D341Med (cell line): ENCODE data around the gene SCAANT1.

Source experiments
- DNase-seq: peaks from one replicate; pipeline ENCODE4 v3.0.0; 2012; ENCODE audit warnings: low spot score

SCAANT1 gene

GRCh38 chr3:63911873-63912767 is at the start of gene SCAANT1:
TSS of gene SCAANT1 (minus strand) at chr3:63912383.
- peak; percentile 91 for DNase-seq

GRCh38 chr3:63961891-63962290 is 49.7 kb upstream of the SCAANT1 start:
- peak; percentile 47 for DNase-seq

GRCh38 chr3:63960048-63960711 is 48.0 kb upstream of the SCAANT1 start:
- DNase-seq = peak; percentile 38

GRCh38 chr3:63959146-63959545 is 47.0 kb upstream of the SCAANT1 start:
- no peak for DNase-seq

GRCh38 chr3:63955830-63956545 is 43.8 kb upstream of the SCAANT1 start:
- no peak for DNase-seq

GRCh38 chr3:63955036-63955650 is 43.0 kb upstream of the SCAANT1 start:
- no peak for DNase-seq

- DNase-seq = no peak
Observed at GRCh38 chr3:63954182-63954581, 42.0 kb upstream of the SCAANT1 start.

- DNase-seq = no peak
Observed at GRCh38 chr3:63952248-63952594, 40.0 kb upstream of the SCAANT1 start.

- DNase-seq = no peak
Observed at GRCh38 chr3:63951492-63952247, 39.5 kb upstream of the SCAANT1 start.

- no peak for DNase-seq
Observed at GRCh38 chr3:63950698-63951097, 38.5 kb upstream of the SCAANT1 start.

GRCh38 chr3:63949005-63949404 is 36.8 kb upstream of the SCAANT1 start:
- no peak for DNase-seq

GRCh38 chr3:63947594-63947993 is 35.4 kb upstream of the SCAANT1 start:
- no peak for DNase-seq

GRCh38 chr3:63946753-63947152 is 34.6 kb upstream of the SCAANT1 start:
- no peak for DNase-seq

- no peak for DNase-seq
Observed at GRCh38 chr3:63945558-63946096, 33.4 kb upstream of the SCAANT1 start.

- no peak for DNase-seq
Observed at GRCh38 chr3:63943678-63944077, 31.5 kb upstream of the SCAANT1 start.

- no peak for DNase-seq
Observed at GRCh38 chr3:63942528-63942927, 30.3 kb upstream of the SCAANT1 start.

- DNase-seq = no peak
Observed at GRCh38 chr3:63940389-63940757, 28.2 kb upstream of the SCAANT1 start.

GRCh38 chr3:63937661-63938651 is 25.8 kb upstream of the SCAANT1 start:
- DNase-seq = peak; percentile 58

GRCh38 chr3:63936925-63937324 is 24.7 kb upstream of the SCAANT1 start:
- DNase-seq = no peak
